IPS-11a (cell line): Measurements from ENCODE around the gene COL6A2.

ENCODE experiments used
- H3K4me3 ChIP-seq: one replicate; pipeline ENCODE4 v1.5.1; 2013; ENCODE audit warnings: low read depth, low read length, control low read depth

Gene COL6A2

DNA sequence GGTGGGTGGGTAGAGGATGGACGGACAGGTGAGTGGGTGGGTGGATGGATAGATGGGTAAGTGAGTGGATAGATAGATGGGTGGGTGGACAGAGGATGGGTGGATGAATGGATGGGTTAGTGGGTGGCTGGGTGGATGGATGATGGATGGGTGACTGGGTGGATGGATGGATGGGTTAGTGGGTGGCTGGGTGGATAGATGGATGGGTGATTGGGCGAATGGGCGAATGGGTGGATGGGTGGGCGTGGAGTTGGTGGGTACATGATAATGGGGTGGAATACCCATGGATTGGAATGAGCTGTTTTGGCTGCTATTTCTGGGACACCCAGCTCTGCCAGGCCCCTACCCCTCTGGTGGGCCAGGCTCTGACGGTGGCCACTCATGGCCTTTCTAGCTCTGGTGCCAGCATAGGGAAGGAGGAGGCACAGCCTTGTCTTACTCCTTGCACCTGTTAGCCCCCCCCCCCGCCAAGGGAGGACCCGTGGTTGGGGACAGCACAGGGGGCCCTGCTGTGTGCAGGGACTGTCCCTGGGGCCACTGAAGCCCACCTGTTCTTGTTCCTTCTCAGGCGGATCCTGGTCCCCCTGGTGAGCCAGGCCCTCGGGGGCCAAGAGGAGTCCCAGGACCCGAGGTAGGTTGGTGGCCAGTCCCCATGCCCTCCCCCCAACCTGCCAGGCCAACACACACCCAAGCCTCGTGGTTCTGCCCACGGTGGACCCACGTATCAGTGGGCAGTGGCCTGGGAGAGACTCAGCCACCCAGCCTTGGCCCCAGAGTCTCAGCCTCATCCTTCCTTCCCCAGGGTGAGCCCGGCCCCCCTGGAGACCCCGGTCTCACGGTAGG, 26.4 kb downstream of the COL6A2 start:
- H3K4me3 ChIP-seq = no peak overlapping the region

DNA sequence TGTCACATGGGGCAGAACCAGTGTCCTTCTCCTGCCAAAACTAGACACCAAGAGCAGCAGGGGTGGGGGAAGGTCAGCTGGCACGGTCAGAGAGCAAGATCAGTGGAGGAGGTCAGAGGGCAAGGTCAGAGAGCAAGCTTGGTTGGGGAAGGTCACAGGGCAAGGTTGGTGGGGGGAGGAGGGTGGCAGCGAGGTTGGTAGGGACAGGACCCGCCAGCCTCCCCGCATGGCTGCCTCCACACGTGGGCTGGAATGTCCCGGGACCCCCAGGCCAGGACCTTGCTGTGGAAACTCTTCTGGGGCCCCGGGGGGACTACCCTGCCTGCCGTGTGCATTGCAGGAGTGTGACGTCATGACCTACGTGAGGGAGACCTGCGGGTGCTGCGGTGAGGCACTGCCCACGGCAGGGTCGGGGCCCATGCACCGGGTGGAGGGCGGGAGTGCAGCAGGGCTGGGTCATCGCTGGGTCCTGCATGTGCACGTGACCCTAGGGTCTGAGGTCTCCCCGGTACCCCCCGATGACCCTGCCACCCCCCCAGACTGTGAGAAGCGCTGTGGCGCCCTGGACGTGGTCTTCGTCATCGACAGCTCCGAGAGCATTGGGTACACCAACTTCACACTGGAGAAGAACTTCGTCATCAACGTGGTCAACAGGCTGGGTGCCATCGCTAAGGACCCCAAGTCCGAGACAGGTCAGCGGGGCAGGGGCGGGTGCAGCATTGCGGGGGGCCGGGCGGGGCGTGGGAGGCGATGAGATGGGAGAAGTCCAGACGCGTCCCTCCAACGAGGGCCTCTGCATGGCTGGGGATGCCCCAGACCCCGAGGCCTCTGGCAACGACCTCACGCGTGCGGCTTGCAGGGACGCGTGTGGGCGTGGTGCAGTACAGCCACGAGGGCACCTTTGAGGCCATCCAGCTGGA, 27.3 kb downstream of the COL6A2 start:
- no peak overlapping the region for H3K4me3 ChIP-seq

DNA sequence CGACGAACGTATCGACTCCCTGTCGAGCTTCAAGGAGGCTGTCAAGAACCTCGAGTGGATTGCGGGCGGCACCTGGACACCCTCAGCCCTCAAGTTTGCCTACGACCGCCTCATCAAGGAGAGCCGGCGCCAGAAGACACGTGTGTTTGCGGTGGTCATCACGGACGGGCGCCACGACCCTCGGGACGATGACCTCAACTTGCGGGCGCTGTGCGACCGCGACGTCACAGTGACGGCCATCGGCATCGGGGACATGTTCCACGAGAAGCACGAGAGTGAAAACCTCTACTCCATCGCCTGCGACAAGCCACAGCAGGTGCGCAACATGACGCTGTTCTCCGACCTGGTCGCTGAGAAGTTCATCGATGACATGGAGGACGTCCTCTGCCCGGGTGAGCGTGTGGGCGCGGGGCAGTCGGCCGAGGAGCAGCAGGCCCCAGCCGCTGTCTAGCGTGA, 28.0 kb downstream of the COL6A2 start:
- H3K4me3 ChIP-seq = no peak overlapping the region

DNA sequence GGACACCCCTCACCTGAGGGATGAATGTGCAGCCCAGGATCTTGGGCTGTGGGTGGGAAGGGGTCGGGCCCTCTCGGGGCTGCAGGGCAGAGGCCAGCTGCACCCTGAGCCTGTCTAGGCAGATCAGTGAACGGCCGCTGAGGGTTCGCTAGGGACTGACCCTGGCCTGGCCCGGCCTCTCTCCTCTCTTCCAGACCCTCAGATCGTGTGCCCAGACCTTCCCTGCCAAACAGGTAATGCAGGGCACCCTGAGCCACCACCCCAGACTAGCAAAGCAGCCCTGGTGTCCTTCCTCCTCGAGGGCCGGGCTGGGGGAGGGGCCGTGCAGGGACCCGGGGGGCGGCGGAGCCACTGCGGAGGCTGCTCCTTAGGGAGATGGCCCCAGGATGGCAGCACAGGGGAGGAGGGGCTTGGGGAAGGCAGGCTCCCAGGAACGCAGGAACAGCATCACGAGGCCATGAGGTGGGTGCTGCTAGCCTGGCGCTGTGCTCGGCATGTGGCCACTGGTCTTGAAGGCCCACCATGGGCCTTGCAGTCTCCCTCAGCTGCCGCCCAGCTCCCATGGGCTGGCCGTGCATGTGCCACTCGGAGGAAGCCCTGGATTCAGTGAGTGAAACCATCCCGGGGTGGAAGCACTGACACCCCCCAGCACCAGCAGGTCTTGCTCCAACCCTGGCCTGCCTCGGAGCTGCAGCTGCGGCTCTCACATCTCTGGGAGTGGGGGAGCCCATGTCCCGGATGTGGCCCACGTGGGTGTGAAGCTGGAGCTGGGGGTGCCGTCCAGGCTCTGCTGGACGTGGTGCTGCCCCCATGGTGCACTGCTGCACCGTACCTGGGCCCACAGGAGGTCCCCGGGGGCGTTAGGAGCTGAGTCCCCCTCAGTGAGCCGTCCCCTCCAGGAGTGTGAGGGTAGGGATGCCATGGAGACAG, 28.7 kb downstream of the COL6A2 start:
- H3K4me3 ChIP-seq = no peak overlapping the region

DNA sequence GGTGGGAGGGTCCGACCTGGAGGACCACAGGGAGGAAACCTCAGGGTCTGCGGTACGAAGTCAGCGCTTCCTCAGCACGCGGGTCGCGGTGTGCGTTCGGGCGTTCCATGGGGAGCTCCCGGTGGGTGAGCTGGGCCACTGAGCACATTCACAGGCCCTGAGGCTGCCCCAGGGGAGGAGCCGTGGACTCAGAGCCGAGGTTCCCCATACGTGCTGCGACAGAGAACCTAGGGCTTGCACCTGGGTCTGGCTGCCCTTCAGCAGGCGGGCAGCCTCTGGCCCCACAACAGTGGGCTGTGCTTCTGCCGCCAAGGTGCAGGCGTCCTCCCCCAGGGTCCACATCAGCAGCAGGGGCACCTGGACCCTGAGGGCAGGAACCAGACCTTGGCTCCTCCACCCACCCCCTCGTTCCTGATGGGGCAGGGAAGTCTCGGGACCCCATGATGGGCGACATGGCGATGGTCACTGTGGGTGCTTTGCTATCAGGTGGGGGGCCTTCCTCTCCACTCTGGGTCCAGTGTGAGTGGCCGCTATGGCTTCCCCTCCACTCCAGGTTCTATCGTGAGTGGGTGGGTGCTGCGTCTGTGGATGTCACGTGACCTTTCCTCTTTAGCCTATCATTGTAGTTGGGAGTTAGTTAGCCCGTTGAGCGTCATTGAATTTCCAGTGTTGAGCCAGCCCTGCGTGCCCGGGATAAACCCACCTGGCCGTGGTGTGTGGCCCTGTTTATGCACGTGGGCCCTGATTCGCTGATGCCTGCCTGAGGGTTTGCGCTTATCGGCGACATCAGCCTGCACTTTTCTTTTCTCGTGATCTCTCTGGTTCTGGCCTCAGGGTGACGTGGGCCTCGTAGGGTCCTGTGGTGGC, 29.6 kb downstream of the COL6A2 start:
- H3K4me3 ChIP-seq = no peak overlapping the region

DNA sequence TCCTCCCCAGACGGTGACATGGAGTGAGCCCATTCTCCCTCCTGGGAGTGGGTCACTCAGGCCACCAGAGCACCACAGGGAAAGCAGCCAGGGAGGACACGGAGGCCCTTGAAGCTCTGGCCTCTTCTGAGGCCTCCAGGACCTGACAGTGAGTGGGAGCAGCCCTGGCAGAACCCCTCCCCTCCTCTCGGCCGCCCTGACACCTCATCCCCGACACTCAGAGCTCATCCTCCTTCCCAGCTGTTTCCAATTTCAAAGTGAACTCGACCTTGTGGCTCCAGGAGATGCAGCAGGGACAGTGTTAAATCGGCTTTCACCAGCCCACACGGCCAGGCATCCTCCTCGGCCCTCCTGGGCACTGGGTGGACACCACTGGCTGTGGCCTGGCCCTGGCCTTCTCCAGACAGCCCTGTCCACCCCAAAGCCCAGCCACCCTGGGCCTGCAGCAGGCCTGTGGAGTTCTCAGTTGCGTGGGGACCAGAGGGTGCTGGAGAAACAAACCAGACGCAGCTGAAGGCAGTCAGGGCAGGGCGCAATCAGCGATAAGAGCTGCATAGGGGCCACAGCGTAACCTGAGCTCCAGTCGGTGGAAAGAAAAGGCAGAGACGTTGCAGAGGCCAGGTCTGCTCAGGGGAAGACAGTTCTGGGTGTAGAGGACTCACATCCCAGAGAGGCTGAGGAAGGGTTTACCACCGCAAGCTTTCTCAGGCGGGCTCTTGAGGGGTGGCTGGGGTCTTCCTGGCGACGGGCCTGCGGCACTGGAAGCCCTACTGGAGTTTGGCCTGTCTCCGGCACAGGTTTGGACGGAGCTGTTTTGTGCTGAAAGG, 30.4 kb downstream of the COL6A2 start:
- no peak overlapping the region for H3K4me3 ChIP-seq

DNA sequence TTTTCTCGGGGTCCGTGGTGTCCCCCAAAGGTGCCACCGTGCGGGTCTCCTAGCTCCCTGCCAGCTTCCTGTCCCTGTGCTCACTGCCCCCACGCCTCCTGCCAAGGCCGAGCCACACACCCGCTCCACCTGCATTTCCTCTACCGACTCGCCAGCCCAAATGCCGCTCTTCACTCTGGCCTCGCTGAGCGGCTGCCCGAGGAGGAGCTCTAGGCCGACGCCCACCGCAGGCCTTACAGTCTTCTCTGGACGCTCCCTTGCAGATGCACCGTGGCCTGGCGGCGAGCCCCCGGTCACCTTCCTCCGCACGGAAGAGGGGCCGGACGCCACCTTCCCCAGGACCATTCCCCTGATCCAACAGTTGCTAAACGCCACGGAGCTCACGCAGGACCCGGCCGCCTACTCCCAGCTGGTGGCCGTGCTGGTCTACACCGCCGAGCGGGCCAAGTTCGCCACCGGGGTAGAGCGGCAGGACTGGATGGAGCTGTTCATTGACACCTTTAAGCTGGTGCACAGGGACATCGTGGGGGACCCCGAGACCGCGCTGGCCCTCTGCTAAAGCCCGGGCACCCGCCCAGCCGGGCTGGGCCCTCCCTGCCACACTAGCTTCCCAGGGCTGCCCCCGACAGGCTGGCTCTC, 31.1 kb downstream of the COL6A2 start:
- no peak overlapping the region for H3K4me3 ChIP-seq

DNA sequence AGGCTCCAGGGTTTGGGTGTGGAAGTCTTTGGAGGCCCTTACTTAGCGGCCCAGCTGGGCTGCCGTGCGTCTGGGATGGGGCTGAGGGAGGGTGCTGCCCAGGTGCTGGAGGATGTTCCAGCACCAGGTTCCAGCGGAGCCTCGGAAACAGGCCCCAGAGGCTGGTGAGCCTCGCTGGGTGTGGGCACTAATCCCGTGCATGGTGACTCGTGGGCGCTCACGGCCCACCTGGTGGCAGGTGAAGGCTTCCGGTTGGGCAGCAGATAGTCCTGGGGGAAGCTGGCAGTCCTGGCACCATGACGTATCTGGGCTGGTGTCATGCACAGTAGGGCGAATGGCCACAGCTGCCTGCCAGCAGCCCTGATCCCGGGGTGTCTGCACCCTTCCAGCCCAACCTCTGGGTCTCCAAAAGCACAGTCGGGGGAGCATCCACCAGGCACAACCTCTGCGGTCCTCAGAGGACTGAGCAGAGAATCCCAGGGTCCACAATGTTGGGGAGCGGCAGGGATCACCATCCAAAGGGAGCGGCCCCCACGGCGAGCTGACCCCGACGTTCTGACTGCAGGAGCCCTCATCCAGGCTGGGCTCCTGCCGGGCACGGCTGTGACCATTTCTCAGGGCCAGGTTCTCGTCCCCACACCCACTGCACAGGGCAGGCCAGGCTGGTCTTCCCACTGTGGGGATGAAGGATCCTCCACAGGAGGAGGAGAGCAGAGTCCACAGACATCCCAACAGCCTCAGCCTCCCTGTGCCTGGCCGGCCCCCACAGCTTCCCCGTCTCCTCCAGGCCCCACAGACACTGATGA, 32.1 kb downstream of the COL6A2 start:
- no peak overlapping the region for H3K4me3 ChIP-seq

DNA sequence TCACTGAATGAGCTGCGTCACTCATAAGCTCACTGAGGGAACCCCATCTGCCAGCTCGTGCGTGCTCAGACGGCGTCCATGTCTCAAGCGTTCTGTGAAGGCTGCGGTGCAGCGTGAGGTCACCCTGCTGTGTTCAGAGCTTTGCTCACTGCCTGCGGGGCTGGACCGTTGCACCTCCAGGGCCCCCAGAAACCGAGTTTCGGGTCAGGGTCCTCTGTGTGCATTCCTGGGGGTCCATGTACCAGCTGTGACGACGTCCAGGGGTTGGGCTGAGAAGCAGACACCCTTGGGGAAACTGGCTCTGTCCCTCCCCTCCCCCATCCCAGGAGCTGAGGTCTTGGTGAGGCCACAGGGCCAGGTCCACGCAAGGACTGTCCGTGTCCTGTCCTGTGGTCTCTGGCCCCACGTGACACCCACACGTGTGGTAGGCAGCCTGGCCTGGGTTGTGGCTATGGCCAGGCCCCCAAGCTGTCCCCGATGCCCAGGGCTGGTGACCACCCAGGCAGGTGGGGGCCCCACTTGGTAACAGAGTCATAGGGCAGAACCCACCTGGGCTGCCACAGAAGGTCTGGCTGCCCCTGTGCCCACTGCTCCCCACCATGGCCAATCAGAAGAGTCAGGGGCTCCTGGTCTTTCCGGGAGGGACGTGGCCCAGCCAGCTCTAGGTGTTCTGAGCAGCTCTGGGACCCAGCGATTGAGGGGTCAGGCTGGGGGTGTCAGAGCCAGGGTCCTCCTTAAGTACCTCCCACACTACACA, 33.1 kb downstream of the COL6A2 start:
- no peak overlapping the region for H3K4me3 ChIP-seq

DNA sequence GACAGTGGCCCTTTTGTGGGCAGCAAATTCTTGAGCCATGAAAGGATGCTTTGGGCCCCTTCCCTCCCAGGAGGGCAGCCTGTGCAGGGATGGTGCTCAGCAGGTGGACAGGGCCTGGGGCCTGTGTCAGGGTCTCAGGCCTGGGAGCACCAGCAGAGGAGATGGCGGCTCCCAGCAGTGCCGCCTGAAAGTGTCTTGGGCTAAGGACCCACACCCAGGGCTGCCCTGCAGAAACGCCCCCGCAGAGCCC, 33.6 kb downstream of the COL6A2 start:
- no peak overlapping the region for H3K4me3 ChIP-seq

DNA sequence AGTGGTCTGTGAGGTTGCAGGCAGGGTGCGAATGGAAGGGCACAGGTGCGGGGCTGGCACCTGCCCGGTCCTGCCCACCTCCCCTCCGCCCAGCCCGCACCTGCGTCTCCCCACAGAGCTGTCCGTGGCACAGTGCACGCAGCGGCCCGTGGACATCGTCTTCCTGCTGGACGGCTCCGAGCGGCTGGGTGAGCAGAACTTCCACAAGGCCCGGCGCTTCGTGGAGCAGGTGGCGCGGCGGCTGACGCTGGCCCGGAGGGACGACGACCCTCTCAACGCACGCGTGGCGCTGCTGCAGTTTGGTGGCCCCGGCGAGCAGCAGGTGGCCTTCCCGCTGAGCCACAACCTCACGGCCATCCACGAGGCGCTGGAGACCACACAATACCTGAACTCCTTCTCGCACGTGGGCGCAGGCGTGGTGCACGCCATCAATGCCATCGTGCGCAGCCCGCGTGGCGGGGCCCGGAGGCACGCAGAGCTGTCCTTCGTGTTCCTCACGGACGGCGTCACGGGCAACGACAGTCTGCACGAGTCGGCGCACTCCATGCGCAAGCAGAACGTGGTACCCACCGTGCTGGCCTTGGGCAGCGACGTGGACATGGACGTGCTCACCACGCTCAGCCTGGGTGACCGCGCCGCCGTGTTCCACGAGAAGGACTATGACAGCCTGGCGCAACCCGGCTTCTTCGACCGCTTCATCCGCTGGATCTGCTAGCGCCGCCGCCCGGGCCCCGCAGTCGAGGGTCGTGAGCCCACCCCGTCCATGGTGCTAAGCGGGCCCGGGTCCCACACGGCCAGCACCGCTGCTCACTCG, 34.1 kb downstream of the COL6A2 start:
- H3K4me3 ChIP-seq = no peak overlapping the region

DNA sequence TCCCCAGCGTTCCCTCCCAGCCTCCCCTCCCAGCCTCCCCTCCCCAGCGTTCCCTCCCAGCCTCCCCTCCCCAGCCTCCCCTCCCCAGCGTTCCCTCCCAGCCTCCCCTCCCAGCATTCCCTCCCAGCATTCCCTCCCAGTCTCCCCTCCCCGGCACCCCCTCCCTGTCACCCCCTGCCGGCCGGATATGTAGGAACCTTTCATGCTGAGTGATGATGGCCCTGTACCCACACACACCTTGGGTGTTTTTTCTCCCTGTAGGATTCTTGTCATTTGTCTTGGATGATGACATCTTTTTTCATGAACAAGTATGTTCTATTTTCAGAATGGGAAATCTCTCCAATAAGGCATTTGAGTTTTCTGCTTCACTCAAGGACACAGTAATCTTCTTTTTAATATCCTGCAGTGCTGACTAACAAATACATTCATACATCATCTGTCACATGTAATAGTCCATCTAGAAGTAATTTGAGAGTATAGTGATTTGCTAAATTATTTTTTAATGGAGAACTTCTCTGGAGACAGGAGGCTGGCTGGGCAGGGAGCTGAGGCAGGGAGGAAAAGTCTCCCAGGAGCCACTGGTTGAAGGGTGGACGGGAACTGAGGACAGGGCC, 38.0 kb downstream of the COL6A2 start:
- no peak overlapping the region for H3K4me3 ChIP-seq

DNA sequence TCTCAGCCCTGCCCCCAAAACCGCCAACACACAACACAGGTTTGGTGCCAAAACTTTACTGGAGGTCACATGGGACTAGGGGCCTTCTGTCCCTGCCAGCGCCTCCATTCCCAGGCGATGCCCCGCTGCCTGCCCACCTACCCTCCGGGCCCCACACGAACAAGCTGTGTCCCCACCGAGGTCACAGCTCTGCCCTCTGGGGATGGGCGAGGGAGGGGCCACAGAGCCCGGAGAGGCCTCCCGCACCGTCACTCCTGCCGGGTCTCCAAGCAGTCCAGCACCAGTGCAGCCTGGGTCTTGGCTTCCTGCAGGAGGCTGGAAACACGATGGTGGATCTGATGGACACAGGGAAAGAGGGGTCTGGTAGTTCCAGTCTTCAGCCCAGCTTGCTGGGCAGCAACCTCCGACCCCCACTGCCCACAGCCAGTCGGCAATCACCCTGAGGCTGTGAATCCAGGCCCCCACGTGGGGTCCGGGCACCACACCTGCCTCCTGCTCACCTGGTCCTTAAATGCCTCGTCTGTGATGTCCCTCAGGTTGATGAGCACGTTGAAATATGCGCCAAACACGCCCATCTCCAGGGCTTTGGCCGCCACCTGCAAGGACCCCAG, 38.9 kb downstream of the COL6A2 start:
- no peak overlapping the region for H3K4me3 ChIP-seq

DNA sequence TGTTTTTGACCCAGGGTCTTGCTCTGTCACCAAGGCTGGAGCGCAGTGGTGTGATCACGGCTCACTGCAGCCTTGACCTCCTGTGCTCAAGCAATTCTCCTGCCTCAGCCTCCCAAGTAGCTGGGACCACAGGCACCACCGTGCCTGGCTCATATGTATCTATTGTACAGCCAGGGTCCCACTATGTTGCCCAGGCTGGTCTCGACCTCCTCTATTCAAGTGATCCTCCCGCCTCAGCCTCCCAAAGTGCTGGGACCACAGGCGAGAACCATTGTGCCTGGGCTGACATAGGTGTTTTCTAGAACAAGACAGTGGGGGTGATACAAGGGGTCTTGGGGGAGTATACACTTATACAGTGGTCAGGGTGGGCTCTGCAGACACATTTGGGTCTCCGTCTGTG, 40.0 kb downstream of the COL6A2 start:
- no peak overlapping the region for H3K4me3 ChIP-seq

DNA sequence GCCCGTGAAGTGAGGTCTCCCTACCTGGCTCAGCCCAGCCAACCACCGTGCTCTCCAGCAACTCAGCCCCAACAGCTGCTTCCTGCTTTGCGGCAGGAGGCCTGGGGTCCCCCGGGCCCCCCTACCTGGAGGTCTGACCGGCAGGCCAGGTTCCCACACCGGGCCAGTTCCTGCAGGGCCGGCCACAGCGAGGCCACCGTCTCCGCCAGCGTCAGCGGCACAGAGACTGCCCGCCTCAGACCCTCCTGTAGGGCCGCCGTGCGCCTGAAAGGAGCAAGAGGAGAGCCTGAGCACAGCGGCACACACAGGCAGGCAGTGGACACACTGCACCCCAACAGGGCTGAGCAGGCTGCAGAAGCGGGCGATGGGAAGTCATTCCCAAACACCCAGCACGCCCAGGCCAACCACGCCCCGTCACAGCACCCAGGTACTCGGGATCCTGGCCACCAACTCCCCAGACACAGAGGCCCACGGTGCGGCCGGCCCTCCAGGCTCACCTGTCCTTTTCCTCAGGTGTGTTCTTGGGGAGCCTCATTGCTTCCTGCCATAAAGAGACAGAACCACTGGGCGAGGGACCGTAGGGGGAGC, 40.6 kb downstream of the COL6A2 start:
- H3K4me3 ChIP-seq = no peak overlapping the region
